ENCODE results near the gene ROBO1. TPM values are rescaled to one million over a fixed set of nuclear protein-coding genes. Genes with fewer than 3 reads are reported as not detected.

ROBO1 gene
- total and polyA plus RNA-seq, 9 donors, result 26.2 to 77.2 (median 38.7) TPM

DNA sequence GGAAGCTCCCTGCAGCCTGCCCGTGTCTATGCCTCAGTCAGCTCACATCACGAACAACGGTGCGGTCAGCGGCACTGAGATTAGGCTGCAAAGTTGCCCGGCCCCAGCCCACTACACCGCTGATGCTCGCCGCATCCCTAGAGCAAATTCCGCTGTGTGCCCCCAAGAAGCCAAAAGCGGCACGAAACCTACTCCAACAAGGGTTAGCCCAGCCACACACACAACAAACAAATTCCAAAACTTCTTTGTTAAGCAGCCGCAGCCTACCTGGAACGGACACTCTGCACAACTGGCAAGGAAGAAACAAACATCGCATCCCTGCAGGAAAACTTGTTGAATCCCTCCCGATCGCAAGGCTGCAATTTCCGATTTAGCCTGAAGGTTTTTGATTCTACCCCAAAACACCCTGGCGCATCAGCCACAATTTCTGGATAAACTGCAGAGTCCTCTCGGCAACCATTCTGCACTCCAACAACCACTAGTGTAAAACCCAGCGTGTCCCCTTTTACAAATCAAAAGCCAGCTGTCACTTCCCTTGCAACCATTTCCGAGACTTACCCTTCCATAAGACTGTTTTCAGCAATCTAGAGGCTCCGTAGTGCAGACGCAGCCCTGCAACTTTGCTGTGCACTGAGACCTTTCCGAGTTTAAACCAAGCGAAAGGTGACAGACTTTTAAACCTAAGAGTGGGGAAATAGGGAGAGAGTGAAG is 449 bp downstream of the ROBO1 start:
- peak; percentile 29 for DNase-seq
- Histone ChIP-seq H3K27me3 (ENCODE audit: control insufficient read depth, insufficient read depth, low read length) (peaks cover 31% of the 10 kb centered on the region), H3K9me3 (replicated peaks; ENCODE audit: control insufficient read depth, low read depth, low read length) (no peaks in the 10 kb centered on the region), H3K4me1 (ENCODE audit: control insufficient read depth, insufficient read depth, low read length) (peaks cover 14% of the 10 kb centered on the region), H3K4me3 (ENCODE audit: low read length) (peak overlapping the region; percentile 24), H3K36me3 (ENCODE audit: control insufficient read depth, insufficient read depth, low read length) (no peaks in the 10 kb centered on the region), H3K27ac (ENCODE audit: low read length) (no peak overlapping the region)
- under 1% methylated on average over 22 of the region's 26 CpGs for WGBS (ENCODE audit: insufficient coverage)

DNA sequence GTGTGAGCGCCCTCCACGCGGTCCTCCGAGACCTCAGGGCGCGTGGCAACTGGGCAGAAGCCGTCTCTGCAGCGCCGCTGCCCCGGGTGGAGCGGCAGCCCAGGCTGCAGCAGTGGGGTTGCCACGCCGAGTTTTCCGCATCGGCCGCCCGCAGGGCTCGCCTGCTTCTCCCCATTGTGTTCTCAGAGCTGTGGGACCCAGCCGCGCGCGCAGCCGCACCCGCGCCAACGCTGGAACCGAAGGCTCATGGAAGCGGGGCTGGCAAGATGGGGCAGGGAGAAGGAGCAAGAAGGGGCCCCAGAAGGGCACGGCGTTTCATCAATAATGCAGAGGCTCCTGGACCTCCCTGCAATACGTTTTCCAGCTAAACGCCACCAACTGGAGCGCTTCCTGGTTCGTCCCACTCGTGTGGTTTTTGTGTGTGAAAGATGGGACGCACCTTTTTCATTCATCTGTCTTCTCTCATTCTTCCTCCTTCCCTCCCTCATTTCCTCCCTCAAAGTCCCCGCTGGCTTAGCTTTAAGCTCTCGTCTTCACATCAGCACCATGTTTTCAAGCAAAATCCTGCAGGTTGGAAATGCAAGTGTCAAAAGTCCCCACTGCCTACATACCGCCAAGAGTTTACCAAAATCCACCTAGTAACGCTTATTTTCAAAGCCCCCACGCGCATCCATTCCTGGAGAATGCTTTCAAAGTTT is 1.2 kb downstream of the ROBO1 start:
- Histone ChIP-seq H3K27me3 (ENCODE audit: control insufficient read depth, insufficient read depth, low read length) (peaks cover 31% of the 10 kb centered on the region), H3K9me3 (replicated peaks; ENCODE audit: control insufficient read depth, low read depth, low read length) (no peaks in the 10 kb centered on the region), H3K4me3 (ENCODE audit: low read length) (peak overlapping the region; percentile 24), H3K4me1 (ENCODE audit: control insufficient read depth, insufficient read depth, low read length) (peaks cover 14% of the 10 kb centered on the region), H3K36me3 (ENCODE audit: control insufficient read depth, insufficient read depth, low read length) (no peaks in the 10 kb centered on the region), H3K27ac (ENCODE audit: low read length) (no peak overlapping the region)
- peak; percentile 1 for DNase-seq
- WGBS (ENCODE audit: insufficient coverage), result under 1% methylated on average over 36 of the region's 42 CpGs

- Histone ChIP-seq H3K4me1 (ENCODE audit: control insufficient read depth, insufficient read depth, low read length) (peaks cover 14% of the 10 kb centered on the region), H3K9me3 (replicated peaks; ENCODE audit: control insufficient read depth, low read depth, low read length) (no peaks in the 10 kb centered on the region), H3K27me3 (ENCODE audit: control insufficient read depth, insufficient read depth, low read length) (peaks cover 31% of the 10 kb centered on the region), H3K36me3 (ENCODE audit: control insufficient read depth, insufficient read depth, low read length) (no peaks in the 10 kb centered on the region), H3K27ac (ENCODE audit: low read length) (no peak overlapping the region), H3K4me3 (ENCODE audit: low read length) (no peak overlapping the region)
- WGBS (ENCODE audit: insufficient coverage), result 5% methylated on average over 2 of the region's 5 CpGs
- no peak for DNase-seq
These were observed 1.9 kb downstream of the ROBO1 start for GRCh38 chr3:79765911-79766310.

DNA sequence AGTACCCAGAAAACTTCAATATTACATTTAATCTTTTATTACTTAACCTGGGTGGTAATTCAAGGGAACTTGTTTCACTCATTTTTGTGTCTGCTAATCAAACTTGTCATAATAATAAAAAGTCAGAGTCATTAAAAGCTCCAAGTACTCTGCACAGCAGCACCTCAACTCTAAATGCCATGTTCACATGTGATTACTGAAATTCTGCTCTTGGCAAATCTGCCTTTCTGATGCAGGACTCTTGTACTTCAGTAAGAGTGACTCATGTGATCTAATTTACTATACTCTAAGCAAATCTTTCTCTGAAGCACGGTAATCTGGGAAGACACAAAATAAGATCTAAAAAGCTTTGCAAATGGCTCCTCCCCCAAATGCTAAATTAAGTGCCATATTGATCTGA is 6.4 kb downstream of the ROBO1 start:
- Histone ChIP-seq H3K4me3 (ENCODE audit: low read length) (no peak overlapping the region), H3K9me3 (replicated peaks; ENCODE audit: control insufficient read depth, low read depth, low read length) (no peaks in the 10 kb centered on the region), H3K27ac (ENCODE audit: low read length) (no peak overlapping the region), H3K36me3 (ENCODE audit: control insufficient read depth, insufficient read depth, low read length) (no peaks in the 10 kb centered on the region), H3K4me1 (ENCODE audit: control insufficient read depth, insufficient read depth, low read length) (peaks cover 4% of the 10 kb centered on the region), H3K27me3 (ENCODE audit: control insufficient read depth, insufficient read depth, low read length) (peaks cover 16% of the 10 kb centered on the region)
- WGBS (ENCODE audit: insufficient coverage), result no CpG with 5 or more reads among the region's 1 CpG
- no peak for DNase-seq

GRCh38 chr3:79751703-79752102 is 16.1 kb downstream of the ROBO1 start:
- Histone ChIP-seq H3K27me3 (ENCODE audit: control insufficient read depth, insufficient read depth, low read length) (no peaks in the 10 kb centered on the region), H3K36me3 (ENCODE audit: control insufficient read depth, insufficient read depth, low read length) (no peaks in the 10 kb centered on the region), H3K4me1 (ENCODE audit: control insufficient read depth, insufficient read depth, low read length) (no peaks in the 10 kb centered on the region), H3K4me3 (ENCODE audit: low read length) (no peak overlapping the region), H3K27ac (ENCODE audit: low read length) (no peak overlapping the region), H3K9me3 (replicated peaks; ENCODE audit: control insufficient read depth, low read depth, low read length) (no peaks in the 10 kb centered on the region)
- DNase-seq, result no peak
- WGBS (ENCODE audit: insufficient coverage), result no CpG with 5 or more reads among the region's 1 CpG

DNA sequence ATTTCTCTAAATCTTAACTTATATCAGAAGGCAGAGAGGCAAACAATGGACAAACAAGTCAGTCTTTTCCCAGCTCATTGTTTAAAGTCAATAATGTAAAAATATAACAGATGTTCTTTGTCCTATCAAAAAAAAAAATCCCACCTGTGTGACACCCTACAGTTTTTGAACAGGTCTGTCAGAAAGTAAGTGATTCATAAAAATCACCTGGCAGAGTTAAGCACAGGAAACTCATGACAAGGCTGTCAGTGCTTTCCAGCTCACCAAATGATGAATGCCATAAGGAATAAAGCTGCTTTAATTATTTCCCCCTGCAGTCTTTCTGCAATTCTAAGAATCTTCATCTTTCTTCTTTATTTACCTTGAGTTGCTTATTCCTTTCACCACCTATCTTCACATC is 30.3 kb downstream of the ROBO1 start:
- Histone ChIP-seq H3K4me3 (ENCODE audit: low read length) (no peak overlapping the region), H3K36me3 (ENCODE audit: control insufficient read depth, insufficient read depth, low read length) (no peaks in the 10 kb centered on the region), H3K4me1 (ENCODE audit: control insufficient read depth, insufficient read depth, low read length) (no peaks in the 10 kb centered on the region), H3K27ac (ENCODE audit: low read length) (no peak overlapping the region), H3K9me3 (replicated peaks; ENCODE audit: control insufficient read depth, low read depth, low read length) (peaks cover under 1% of the 10 kb centered on the region), H3K27me3 (ENCODE audit: control insufficient read depth, insufficient read depth, low read length) (no peaks in the 10 kb centered on the region)
- no peak for DNase-seq

GRCh38 chr3:79729096-79729495 is 38.7 kb downstream of the ROBO1 start:
- no peaks in the 10 kb centered on the region for H3K4me1 ChIP-seq (ENCODE audit: control insufficient read depth, insufficient read depth, low read length)
- no peak overlapping the region for H3K4me3 ChIP-seq (ENCODE audit: low read length)
- no peaks in the 10 kb centered on the region for H3K27me3 ChIP-seq (ENCODE audit: control insufficient read depth, insufficient read depth, low read length)
- H3K27ac ChIP-seq (ENCODE audit: low read length), result no peak overlapping the region
- H3K9me3 ChIP-seq (replicated peaks; ENCODE audit: control insufficient read depth, low read depth, low read length), result no peaks in the 10 kb centered on the region
- peak; percentile 75 for DNase-seq
- WGBS (ENCODE audit: insufficient coverage), result no CpG with 5 or more reads among the region's 2 CpGs
- H3K36me3 ChIP-seq (ENCODE audit: control insufficient read depth, insufficient read depth, low read length), result no peaks in the 10 kb centered on the region

DNA sequence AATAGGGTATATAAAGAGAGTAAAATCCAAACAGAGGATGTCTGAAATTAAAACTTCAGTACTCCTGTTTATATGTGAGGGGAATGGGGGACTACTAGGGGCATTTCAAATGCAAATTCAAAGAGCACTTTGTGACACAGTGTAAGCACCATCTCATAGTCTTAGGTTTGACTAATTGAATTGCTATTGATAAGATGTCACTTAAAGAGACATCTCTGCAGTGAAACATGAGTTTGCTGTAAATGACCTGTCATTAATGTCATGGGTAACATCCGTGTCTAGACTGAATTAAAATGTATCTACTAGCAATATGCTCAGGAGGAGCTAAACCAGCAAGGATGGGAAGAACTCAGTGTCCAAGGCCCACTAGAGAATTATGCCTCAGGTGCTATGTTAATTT is 41.0 kb downstream of the ROBO1 start:
- DNase-seq, result no peak
- Histone ChIP-seq H3K27ac (ENCODE audit: low read length) (no peak overlapping the region), H3K4me1 (ENCODE audit: control insufficient read depth, insufficient read depth, low read length) (no peaks in the 10 kb centered on the region), H3K36me3 (ENCODE audit: control insufficient read depth, insufficient read depth, low read length) (no peaks in the 10 kb centered on the region), H3K4me3 (ENCODE audit: low read length) (no peak overlapping the region), H3K9me3 (replicated peaks; ENCODE audit: control insufficient read depth, low read depth, low read length) (no peaks in the 10 kb centered on the region), H3K27me3 (ENCODE audit: control insufficient read depth, insufficient read depth, low read length) (no peaks in the 10 kb centered on the region)
- WGBS (ENCODE audit: insufficient coverage), result no CpG with 5 or more reads among the region's 1 CpG

- 82% methylated on average over 9 of the region's 9 CpGs for WGBS (ENCODE audit: insufficient coverage)
- Histone ChIP-seq H3K27me3 (ENCODE audit: control insufficient read depth, insufficient read depth, low read length) (no peaks in the 10 kb centered on the region), H3K36me3 (ENCODE audit: control insufficient read depth, insufficient read depth, low read length) (no peaks in the 10 kb centered on the region), H3K27ac (ENCODE audit: low read length) (no peak overlapping the region), H3K4me1 (ENCODE audit: control insufficient read depth, insufficient read depth, low read length) (no peaks in the 10 kb centered on the region), H3K9me3 (replicated peaks; ENCODE audit: control insufficient read depth, low read depth, low read length) (no peaks in the 10 kb centered on the region), H3K4me3 (ENCODE audit: low read length) (no peak overlapping the region)
- no peak for DNase-seq
These were observed 43.6 kb downstream of the ROBO1 start for GRCh38 chr3:79724206-79724605.

DNA sequence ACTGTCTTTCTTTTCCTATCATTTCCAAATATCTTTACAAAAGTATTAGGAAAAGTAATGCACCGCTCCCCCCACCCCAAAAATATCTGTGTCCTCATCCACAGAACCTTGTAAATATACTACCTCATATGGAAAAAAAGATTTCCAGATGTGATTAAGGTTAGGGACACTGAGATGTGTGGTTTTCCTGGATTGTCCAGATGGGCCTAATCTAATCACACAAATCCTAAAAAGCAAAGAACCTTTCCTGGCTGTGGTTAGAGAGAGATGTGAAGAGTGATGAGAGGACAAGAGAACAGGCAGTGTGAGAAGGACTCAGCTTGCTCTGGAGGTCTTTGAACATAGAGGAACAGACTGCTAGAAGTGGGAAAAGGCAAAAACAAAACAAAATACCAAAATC is 77.7 kb downstream of the ROBO1 start:
- H3K9me3 ChIP-seq (replicated peaks; ENCODE audit: control insufficient read depth, low read depth, low read length), result no peaks in the 10 kb centered on the region
- H3K27me3 ChIP-seq (ENCODE audit: control insufficient read depth, insufficient read depth, low read length), result no peaks in the 10 kb centered on the region
- H3K4me3 ChIP-seq (ENCODE audit: low read length), result no peak overlapping the region
- WGBS (ENCODE audit: insufficient coverage), result no CpG with 5 or more reads among the region's 1 CpG
- no peaks in the 10 kb centered on the region for H3K4me1 ChIP-seq (ENCODE audit: control insufficient read depth, insufficient read depth, low read length)
- no peak for DNase-seq
- no peaks in the 10 kb centered on the region for H3K36me3 ChIP-seq (ENCODE audit: control insufficient read depth, insufficient read depth, low read length)
- no peak overlapping the region for H3K27ac ChIP-seq (ENCODE audit: low read length)
